ENCODE measurements around the gene ZNF683. TPM values are rescaled to one million over a fixed set of nuclear protein-coding genes. Genes with fewer than 3 reads are reported as not detected.

Gene ZNF683
- total and polyA plus RNA-seq, 10 of the 15 experiments (the other 5 are each of a cell fraction or from before 2014, with no cell fraction given) = not detected

GRCh38 chr1:26408604-26409003 lies 36.1 kb upstream of the ZNF683 start (continued):
- TF ChIP-seq IRF3 (IDR thresholded peaks at IDR 0.05) (no peak), CBX5 (IDR thresholded peaks at IDR 0.05; ENCODE audit: low read depth) (no peak), PKNOX1 (IDR thresholded peaks at IDR 0.05) (no peak), HDGF (IDR thresholded peaks at IDR 0.05) (no peak), TCF12 (IDR thresholded peaks at IDR 0.05; ENCODE audit: low read depth, low read length) (no peak), ATF2 (IDR thresholded peaks at IDR 0.05; ENCODE audit: low read length) (no peak), CBX3 (IDR thresholded peaks at IDR 0.05; ENCODE audit: borderline replicate concordance, low read depth) (no peak), IKZF2 (IDR thresholded peaks at IDR 0.05) (no peak), NR2C1 (IDR thresholded peaks at IDR 0.05) (no peak), BMI1 (IDR thresholded peaks at IDR 0.05; ENCODE audit: borderline replicate concordance) (no peak), SMAD1 (IDR thresholded peaks at IDR 0.05; ENCODE audit: low read depth, partially characterized antibody) (no peak), ZNF24 (IDR thresholded peaks at IDR 0.05) (no peak), SREBF1 (IDR thresholded peaks at IDR 0.05; ENCODE audit: low read length) (peak; percentile 99), HSF1 (IDR thresholded peaks at IDR 0.05; ENCODE audit: low read depth, low read length) (no peak), KAT2A (conservative IDR thresholded peaks at IDR 0.05; ENCODE audit: control insufficient read depth, low read depth, low read length) (no peak), ZZZ3 (IDR thresholded peaks at IDR 0.05; ENCODE audit: control insufficient read depth, insufficient read length, low read depth) (no peak), YBX1 (IDR thresholded peaks at IDR 0.05) (no peak), BCL3 (IDR thresholded peaks at IDR 0.05; ENCODE audit: borderline replicate concordance, insufficient read depth, low read depth, low read length, poor library complexity, severe bottlenecking) (no peak), MXI1 (IDR thresholded peaks at IDR 0.05; ENCODE audit: low read depth, low read length) (peak; percentile 98), JUNB (IDR thresholded peaks at IDR 0.05) (no peak), RBBP5 (conservative IDR thresholded peaks at IDR 0.05) (no peak), ZNF274 (IDR thresholded peaks at IDR 0.05; ENCODE audit: insufficient read depth, insufficient read length) (no peak), NBN (IDR thresholded peaks at IDR 0.05) (no peak), RCOR1 (conservative IDR thresholded peaks at IDR 0.05; ENCODE audit: low read depth, low read length) (peak; percentile 99), IRF4 (IDR thresholded peaks at IDR 0.05; ENCODE audit: low read depth, low read length) (no peak), MYC (IDR thresholded peaks at IDR 0.05; ENCODE audit: insufficient read depth, insufficient read length, insufficient replicate concordance, low read length, severe bottlenecking) (no peak), E2F4 (IDR thresholded peaks at IDR 0.05; ENCODE audit: low read depth, low read length) (no peak)
